CD14-positive monocyte (primary cell): ENCODE measurements around the gene TYMP. TPM values are rescaled to one million over a fixed set of nuclear protein-coding genes. Genes with fewer than 3 reads are reported as not detected.
A peak's percentile ranks its signal among the peaks of the same experiment; 100 is the strongest.

Experiments used
- DNase-seq, 3 donors: peaks; one replicate each; pipeline ENCODE4 v3.0.0-alpha.2; 2011 to 2022
- H2AFZ ChIP-seq: 2 replicates; pipeline ENCODE4 v1.6.0; 2012; ENCODE audit warnings: mild to moderate bottlenecking, low read depth, low read length, inconsistent platforms; ENCODE audit not compliant: insufficient read depth, poor library complexity, severe bottlenecking
- H3K27ac ChIP-seq, 2 donors: 1 replicate in 1 of 2; 2 replicates in 1 of 2; pipeline ENCODE4 v1.5.1; 2012 to 2013; ENCODE audit warnings: low read length in 2 of 2, control low read depth in 1 of 2, inconsistent platforms in 1 of 2, low read depth in 1 of 2, mild to moderate bottlenecking in 1 of 2
- H3K27me3 ChIP-seq, 2 donors: one replicate each; pipeline versions ENCODE4 v1.6.0 to v1.6.1; 2011 to 2013; ENCODE audit warnings: low read length in 2 of 2; ENCODE audit not compliant: control insufficient read depth in 2 of 2, insufficient read depth in 2 of 2
- H3K36me3 ChIP-seq, 2 donors: replicated peaks in 1 of 2; 1 replicate in 1 of 2; 2 replicates in 1 of 2; pipeline versions ENCODE4 v1.5.1 to v1.6.1; 2012 to 2013; ENCODE audit warnings: low read length in 2 of 2, control low read depth in 1 of 2, inconsistent platforms in 1 of 2, mild to moderate bottlenecking in 1 of 2; ENCODE audit not compliant: insufficient read depth in 2 of 2, control insufficient read depth in 1 of 2
- H3K4me1 ChIP-seq, 2 donors: 1 replicate in 1 of 2; 2 replicates in 1 of 2; pipeline versions ENCODE4 v1.5.1 to v1.6.1; 2012 to 2013; ENCODE audit warnings: low read length in 2 of 2, control low read depth in 1 of 2, inconsistent platforms in 1 of 2, mild to moderate bottlenecking in 1 of 2, moderate library complexity in 1 of 2; ENCODE audit not compliant: insufficient read depth in 2 of 2, control insufficient read depth in 1 of 2
- H3K4me2 ChIP-seq: replicated peaks from 2 replicates; pipeline ENCODE3; 2012; ENCODE audit warnings: low read length, moderate library complexity, mild to moderate bottlenecking; ENCODE audit not compliant: poor library complexity, severe bottlenecking; ENCODE audit errors: extremely low read depth
- H3K4me3 ChIP-seq, 3 experiments: fragments of 200-600 bp in 1 of 3; sonication (generic) in 1 of 3; replicated peaks in 1 of 3; 1 replicate in 2 of 3; 2 replicates in 1 of 3; pipeline ENCODE4 v1.5.1; 2011 to 2013; ENCODE audit warnings: low read length in 3 of 3, mild to moderate bottlenecking in 3 of 3, control low read depth in 2 of 3, low read depth in 2 of 3, inconsistent platforms in 1 of 3, moderate library complexity in 1 of 3
- H3K79me2 ChIP-seq: 2 replicates; pipeline ENCODE4 v1.6.0; 2012; ENCODE audit warnings: mild to moderate bottlenecking, control low read depth, inconsistent platforms, low read length, moderate library complexity; ENCODE audit not compliant: insufficient read depth
- H3K9ac ChIP-seq: 2 replicates; pipeline ENCODE4 v1.6.0; 2017; ENCODE audit warnings: low read length, mild to moderate bottlenecking; ENCODE audit not compliant: insufficient read depth, poor library complexity, severe bottlenecking
- H3K9me3 ChIP-seq, 2 donors: replicated peaks in 1 of 2; 1 replicate in 1 of 2; 2 replicates in 1 of 2; pipeline versions ENCODE4 v1.5.1 to v1.6.1; 2012 to 2013; ENCODE audit warnings: low read length in 2 of 2, control low read depth in 1 of 2; ENCODE audit not compliant: control insufficient read depth in 1 of 2, insufficient read depth in 1 of 2
- H4K20me1 ChIP-seq: 2 replicates; pipeline ENCODE4 v1.6.0; 2012; ENCODE audit warnings: mild to moderate bottlenecking, low read length, control low read depth, moderate library complexity; ENCODE audit not compliant: insufficient read depth
- H3K27ac Mint-ChIP-seq, 7 donors: one replicate each; pipeline ENCODE4 v1.8.0; 2020; ENCODE audit warnings: mild to moderate bottlenecking in 7 of 7, mixed read lengths in 7 of 7, moderate library complexity in 6 of 7, inconsistent platforms in 2 of 7
- H3K27me3 Mint-ChIP-seq, 3 donors: one replicate each; pipeline ENCODE4 v1.8.0; 2021 to 2022; ENCODE audit warnings: low read depth in 3 of 3, mild to moderate bottlenecking in 3 of 3, mixed read lengths in 3 of 3, moderate library complexity in 3 of 3, inconsistent platforms in 1 of 3
- H3K36me3 Mint-ChIP-seq, 2 donors: one replicate each; pipeline ENCODE4 v1.8.0; 2020; ENCODE audit warnings: mixed read lengths in 2 of 2, inconsistent platforms in 1 of 2, mild to moderate bottlenecking in 1 of 2
- H3K4me1 Mint-ChIP-seq: one replicate; pipeline ENCODE4 v1.8.0; 2020; ENCODE audit warnings: mild to moderate bottlenecking, mixed read lengths
- H3K4me3 Mint-ChIP-seq, 2 donors: one replicate each; pipeline ENCODE4 v1.8.0; 2020; ENCODE audit warnings: mild to moderate bottlenecking in 2 of 2, mixed read lengths in 2 of 2, moderate library complexity in 1 of 2
- H3K9me3 Mint-ChIP-seq, 7 donors: one replicate each; pipeline ENCODE4 v1.8.0; 2020 to 2022; ENCODE audit warnings: mixed read lengths in 7 of 7, mild to moderate bottlenecking in 6 of 7, moderate library complexity in 6 of 7, inconsistent platforms in 2 of 7
- CTCF ChIP-seq: fragments of 200-600 bp; IDR thresholded peaks from one replicate; pipeline ENCODE4 v1.8.0; 2022; ENCODE audit warnings: antibody characterized with exemption, mild to moderate bottlenecking
- WGBS: methylation state at CpG from one replicate; pipeline ENCODE4 v1.1.5; 2013; ENCODE audit warnings: missing lambda C conversion rate; ENCODE audit not compliant: insufficient coverage; 5-methylcytosine and 5-hydroxymethylcytosine counted together
- intact Hi-C, 2 donors: fragments of 100-400 bp; cut with micrococcal nuclease; formaldehyde crosslinking; loops; one replicate each; pipeline versions ENCODE4 v1.15.0 to v1.15.1; 2023
- polyA plus RNA-seq, 3 donors: library from polyadenylated mRNA; depleted of rRNA in 1 of 3; unstranded in 2 of 3; stranded (reverse) in 1 of 3; fragments of 300-500 nt in 2 of 3; fragments of >200 nt in 1 of 3; fragmentation: Illumina TruSeq in 2 of 3; gene quantifications; 1 replicate in 2 of 3; 2 replicates in 1 of 3; pipeline ENCODE4 v1.2.3, GENCODE V29; 2012 to 2021

The TYMP gene
- polyA plus RNA-seq, 3 donors, result 787 to 994 (median 955) TPM

- Histone ChIP-seq H4K20me1 (no peaks in the 10 kb centered on the region), H3K79me2 (no peaks in the 10 kb centered on the region), H2AFZ (no peak overlapping the region), H3K36me3 (peaks cover 31 to 57% of the 10 kb centered on the region in 2 donors), H3K4me2 (no peak overlapping the region), H3K9ac (no peak overlapping the region), H3K27me3 (no peaks in the 10 kb centered on the region), H3K9me3 (no peaks in the 10 kb centered on the region), H3K4me1 (no peaks in the 10 kb centered on the region), H3K4me3 (no peak overlapping the region), H3K27ac (no peak overlapping the region)
- no peaks in the 10 kb centered on the region for H3K4me1 Mint-ChIP-seq
- TF ChIP-seq CTCF, result no peak
- H3K9me3 Mint-ChIP-seq, result no peaks in the 10 kb centered on the region
- peaks cover 0 to 5% (median 5%) of the 10 kb centered on the region in 3 donors for H3K27me3 Mint-ChIP-seq
- DNase-seq, result peak in 1 of 3 donors; percentile 3
- no peak overlapping the region for H3K27ac Mint-ChIP-seq
- H3K36me3 Mint-ChIP-seq, result peaks cover 36 to 65% of the 10 kb centered on the region in 2 donors
- intact Hi-C loops, result no loop called here
- H3K4me3 Mint-ChIP-seq, result no peak overlapping the region
- WGBS, result 93% methylated on average over 13 of the region's 13 CpGs
These were observed 40.2 kb upstream of the TYMP start for GRCh38 chr22:50569896-50570535.

- intact Hi-C loops, result no loop called here
- H3K36me3 ChIP-seq, result peaks cover 31 to 57% of the 10 kb centered on the region in 2 donors
- no peaks in the 10 kb centered on the region for H3K79me2 ChIP-seq
- H3K4me3 ChIP-seq, result no peak overlapping the region
- H4K20me1 ChIP-seq, result no peaks in the 10 kb centered on the region
- Mint-ChIP-seq H3K9me3 (no peaks in the 10 kb centered on the region), H3K4me1 (no peaks in the 10 kb centered on the region), H3K27ac (no peak overlapping the region), H3K27me3 (peaks cover 6 to 11% (median 11%) of the 10 kb centered on the region in 3 donors), H3K4me3 (no peak overlapping the region), H3K36me3 (peaks cover 35 to 60% of the 10 kb centered on the region in 2 donors)
- no peaks in the 10 kb centered on the region for H3K9me3 ChIP-seq
- no peaks in the 10 kb centered on the region for H3K27me3 ChIP-seq
- no peak overlapping the region for H2AFZ ChIP-seq
- no peaks in the 10 kb centered on the region for H3K4me1 ChIP-seq
- no peak overlapping the region for H3K9ac ChIP-seq
- no peak for TF ChIP-seq CTCF
- no peak overlapping the region for H3K4me2 ChIP-seq
- 94% methylated on average over 7 of the region's 8 CpGs for WGBS
- no peak overlapping the region for H3K27ac ChIP-seq
- no peak for DNase-seq
These were observed 39.2 kb upstream of the TYMP start for GRCh38 chr22:50569041-50569459.
